OCI-LY1 (cell line): ENCODE results near the gene DENND1A.

Experiments used
- H2AFZ ChIP-seq: fragments of 200-600 bp; sonication (generic), shearing (Covaris generic); 2 replicates; pipeline ENCODE4 v1.6.0; 2014; ENCODE audit warnings: antibody characterized with exemption, mild to moderate bottlenecking, low read length
- H3F3A ChIP-seq: fragments of 200-600 bp; sonication (generic), shearing (Covaris generic); 2 replicates; pipeline ENCODE4 v1.6.0; 2014; ENCODE audit warnings: mild to moderate bottlenecking, antibody characterized with exemption, low read length, moderate library complexity; ENCODE audit not compliant: insufficient read depth
- H3K27ac ChIP-seq: fragments of 200-600 bp; sonication (generic); 2 replicates; pipeline ENCODE4 v1.5.1; 2014; ENCODE audit warnings: low read length, mixed run types, mild to moderate bottlenecking, low read depth; ENCODE audit not compliant: poor library complexity, severe bottlenecking
- H3K27me3 ChIP-seq: fragments of 200-600 bp; sonication (generic); 2 replicates; pipeline ENCODE4 v1.6.0; 2014; ENCODE audit warnings: antibody characterized with exemption, mild to moderate bottlenecking, low read length, moderate library complexity; ENCODE audit not compliant: insufficient read depth
- H3K36me3 ChIP-seq: fragments of 200-600 bp; sonication (generic); 2 replicates; pipeline ENCODE4 v1.6.1; 2014; ENCODE audit warnings: mild to moderate bottlenecking, antibody characterized with exemption, low read length, moderate library complexity, mixed read lengths; ENCODE audit not compliant: insufficient read depth
- H3K4me1 ChIP-seq: fragments of 200-600 bp; sonication (generic); 2 replicates; pipeline ENCODE4 v1.5.1; 2014; ENCODE audit warnings: mild to moderate bottlenecking, low read length, moderate library complexity; ENCODE audit not compliant: insufficient read depth, severe bottlenecking
- H3K4me2 ChIP-seq: fragments of 200-600 bp; sonication (generic), shearing (Covaris generic); 2 replicates; pipeline ENCODE4 v1.6.1; 2014; ENCODE audit warnings: low read length
- H3K4me3 ChIP-seq: fragments of 200-600 bp; sonication (generic); 2 replicates; pipeline ENCODE4 v1.5.1; 2014; ENCODE audit warnings: low read length, low read depth, mild to moderate bottlenecking, mixed read lengths; ENCODE audit not compliant: poor library complexity, severe bottlenecking
- H3K79me2 ChIP-seq: fragments of 200-600 bp; shearing (Covaris generic); 2 replicates; pipeline ENCODE4 v1.6.1; 2016; ENCODE audit warnings: mixed run types, low read length, mixed read lengths; ENCODE audit not compliant: insufficient read depth
- H3K9ac ChIP-seq: fragments of 200-600 bp; sonication (generic), shearing (Covaris generic); 2 replicates; pipeline ENCODE4 v1.6.1; 2014; ENCODE audit warnings: mild to moderate bottlenecking, low read length, mixed read lengths
- H3K9me2 ChIP-seq: fragments of 200-600 bp; sonication (generic), shearing (Covaris generic); 2 replicates; pipeline ENCODE4 v1.6.1; 2014; ENCODE audit warnings: low read depth, mild to moderate bottlenecking, low read length, mixed read lengths
- H3K9me3 ChIP-seq: fragments of 200-600 bp; shearing (Covaris generic); 2 replicates; pipeline ENCODE4 v1.6.1; 2014; ENCODE audit warnings: low read length, mixed read lengths
- H4K20me1 ChIP-seq: fragments of 200-600 bp; sonication (generic), shearing (Covaris generic); 2 replicates; pipeline ENCODE4 v1.6.0; 2016; ENCODE audit warnings: mild to moderate bottlenecking, low read length; ENCODE audit not compliant: insufficient read depth
- CTCF ChIP-seq: fragments of 200-600 bp; sonication (generic), shearing (Covaris generic); IDR thresholded peaks from 2 replicates; pipeline ENCODE4 v1.5.1; 2017; ENCODE audit warnings: mild to moderate bottlenecking, antibody characterized with exemption, low read length, moderate library complexity, mixed read lengths
- EZH2 ChIP-seq: fragments of 200-600 bp; sonication (generic), shearing (Covaris generic); IDR thresholded peaks from 2 replicates; pipeline ENCODE4 v1.8.0; 2017; ENCODE audit warnings: borderline replicate concordance, mixed run types, mild to moderate bottlenecking, antibody characterized with exemption, low read length, moderate library complexity, mixed read lengths

Gene DENND1A

GRCh38 chr9:123586275-123586674 is 343.7 kb downstream of the DENND1A start:
- Histone ChIP-seq H3K9ac (no peak overlapping the region), H3F3A (no peaks in the 10 kb centered on the region), H3K4me2 (no peak overlapping the region), H3K9me3 (no peaks in the 10 kb centered on the region), H3K9me2 (no peaks in the 10 kb centered on the region), H3K4me3 (no peak overlapping the region), H4K20me1 (no peaks in the 10 kb centered on the region), H3K27me3 (no peaks in the 10 kb centered on the region), H3K36me3 (no peaks in the 10 kb centered on the region), H2AFZ (no peak overlapping the region), H3K4me1 (no peaks in the 10 kb centered on the region), H3K27ac (no peak overlapping the region), H3K79me2 (no peaks in the 10 kb centered on the region)
- no peak for TF ChIP-seq EZH2
- TF ChIP-seq CTCF: no peak

- no peak overlapping the region for H3K4me2 ChIP-seq
- no peaks in the 10 kb centered on the region for H3K9me3 ChIP-seq
- no peaks in the 10 kb centered on the region; the same call in 1 of the 2 replicates for H3K36me3 ChIP-seq
- TF ChIP-seq EZH2 (no peak), CTCF (no peak)
- H3K27me3 ChIP-seq: no peaks in the 10 kb centered on the region
- no peak overlapping the region for H2AFZ ChIP-seq
- H3K4me3 ChIP-seq: no peak overlapping the region
- no peak overlapping the region for H3K9ac ChIP-seq
- no peaks in the 10 kb centered on the region for H3F3A ChIP-seq
- H4K20me1 ChIP-seq: no peaks in the 10 kb centered on the region
- H3K27ac ChIP-seq: no peak overlapping the region
- no peaks in the 10 kb centered on the region for H3K4me1 ChIP-seq
- H3K79me2 ChIP-seq: no peaks in the 10 kb centered on the region
- no peaks in the 10 kb centered on the region for H3K9me2 ChIP-seq
These were observed 345.4 kb downstream of the DENND1A start for GRCh38 chr9:123584202-123585176.

- H3K4me1 ChIP-seq: no peaks in the 10 kb centered on the region
- no peak overlapping the region for H3K9ac ChIP-seq
- no peaks in the 10 kb centered on the region for H3K27me3 ChIP-seq
- H4K20me1 ChIP-seq: no peaks in the 10 kb centered on the region
- no peak overlapping the region for H3K4me2 ChIP-seq
- H3K79me2 ChIP-seq: no peaks in the 10 kb centered on the region
- no peaks in the 10 kb centered on the region for H3F3A ChIP-seq
- no peaks in the 10 kb centered on the region; the same call in 1 of the 2 replicates for H3K36me3 ChIP-seq
- H2AFZ ChIP-seq: no peak overlapping the region
- no peaks in the 10 kb centered on the region for H3K9me2 ChIP-seq
- TF ChIP-seq CTCF: no peak
- no peak for TF ChIP-seq EZH2
- H3K9me3 ChIP-seq: no peaks in the 10 kb centered on the region
- H3K27ac ChIP-seq: no peak overlapping the region
- H3K4me3 ChIP-seq: no peak overlapping the region
These were observed 346.3 kb downstream of the DENND1A start for GRCh38 chr9:123583646-123584045.
